ENCODE data around the gene GLIS1.

GRCh38 chr1:53663529-53664300, 75.2 kb downstream of the GLIS1 start:
- TF ChIP-seq ZNF138 (CRISPR knock-in tag; conservative IDR thresholded peaks at IDR 0.05) (no peak), ZNF121 (CRISPR knock-in tag; IDR thresholded peaks at IDR 0.05) (no peak), CTCF (IDR thresholded peaks at IDR 0.05) (no peak), E2F1 (CRISPR knock-in tag; IDR thresholded peaks at IDR 0.05) (no peak), ZNF512 (CRISPR knock-in tag; IDR thresholded peaks at IDR 0.05; ENCODE audit: borderline replicate concordance) (no peak)
